Esophagus squamous epithelium (tissue), 5 donors: ENCODE results near the gene SPDYE16. TPM values are rescaled to one million over a fixed set of nuclear protein-coding genes. Genes with fewer than 3 reads are reported as not detected.
"Not testable (repeated sequence)": the region's sequence is repeated elsewhere in the genome, so short reads cannot be mapped to it uniquely, and the experiment has no call there.

Experiments used
- DNase-seq: peaks from one replicate; lab custom pipeline; 2025; lab: John Stamatoyannopoulos, UW
- H3K27ac ChIP-seq, 4 donors: fragments of 200-600 bp; sonication (generic); one replicate each; pipeline ENCODE4 v1.5.1; 2016 to 2019; ENCODE audit warnings: mild to moderate bottlenecking in 1 of 4
- H3K27me3 ChIP-seq, 4 donors: fragments of 200-600 bp; sonication (generic); 1 replicate in 3 of 4; 2 replicates in 1 of 4; pipeline versions ENCODE4 v1.5.1 to v1.6.0; 2017 to 2021; ENCODE audit warnings: antibody characterized with exemption in 1 of 4
- H3K36me3 ChIP-seq, 3 donors: fragments of 200-600 bp; sonication (generic); one replicate each; pipeline ENCODE4 v1.5.1; 2016 to 2019
- H3K4me1 ChIP-seq, 3 donors: fragments of 200-600 bp; sonication (generic); one replicate each; pipeline ENCODE4 v1.5.1; 2017 to 2019
- H3K4me3 ChIP-seq, 4 donors: fragments of 200-600 bp; sonication (generic); 1 replicate in 3 of 4; 2 replicates in 1 of 4; pipeline ENCODE4 v1.5.1; 2016 to 2019; ENCODE audit warnings: mild to moderate bottlenecking in 2 of 4, moderate library complexity in 1 of 4
- H3K9me3 ChIP-seq, 3 donors: fragments of 200-600 bp; sonication (generic); one replicate each; pipeline ENCODE4 v1.5.1; 2016 to 2019
- POLR2A ChIP-seq, 4 donors: fragments of 450-650 bp; IDR thresholded peaks; one replicate each; pipeline ENCODE4 v1.6.1; 2017; ENCODE audit warnings: antibody characterized with exemption in 4 of 4, mild to moderate bottlenecking in 4 of 4, moderate library complexity in 3 of 4
- WGBS, 2 donors: methylation state at CpG; one replicate each; pipeline ENCODE4 v1.1.5; 2018; 5-methylcytosine and 5-hydroxymethylcytosine counted together
- intact Hi-C: fragments of 100-400 bp; cut with DNase I; formaldehyde crosslinking; loops from one replicate; pipeline ENCODE4 v1.15.0; 2022
- total RNA-seq, 4 donors: library from RNA; depleted of rRNA; stranded (reverse); fragments of >200 nt; gene quantifications; one replicate each; pipeline ENCODE4 v1.1.0, GENCODE V29; 2016
- TF ChIP-seq, protein P1 (sequence below), 6 experiments: fragments of 450-650 bp in 4 of 6; fragments of 200-600 bp in 2 of 6; sonication (generic) in 2 of 6; IDR thresholded peaks; one replicate each; pipeline ENCODE4 v1.5.1; 2016 to 2019; ENCODE audit warnings: antibody characterized with exemption in 6 of 6, mild to moderate bottlenecking in 4 of 6, moderate library complexity in 4 of 6
- donor health status: DM: yes; HTN: yes; CAD: no.

The SPDYE16 gene
- total RNA-seq, 4 donors from 2014 or later, result not detected

DNA sequence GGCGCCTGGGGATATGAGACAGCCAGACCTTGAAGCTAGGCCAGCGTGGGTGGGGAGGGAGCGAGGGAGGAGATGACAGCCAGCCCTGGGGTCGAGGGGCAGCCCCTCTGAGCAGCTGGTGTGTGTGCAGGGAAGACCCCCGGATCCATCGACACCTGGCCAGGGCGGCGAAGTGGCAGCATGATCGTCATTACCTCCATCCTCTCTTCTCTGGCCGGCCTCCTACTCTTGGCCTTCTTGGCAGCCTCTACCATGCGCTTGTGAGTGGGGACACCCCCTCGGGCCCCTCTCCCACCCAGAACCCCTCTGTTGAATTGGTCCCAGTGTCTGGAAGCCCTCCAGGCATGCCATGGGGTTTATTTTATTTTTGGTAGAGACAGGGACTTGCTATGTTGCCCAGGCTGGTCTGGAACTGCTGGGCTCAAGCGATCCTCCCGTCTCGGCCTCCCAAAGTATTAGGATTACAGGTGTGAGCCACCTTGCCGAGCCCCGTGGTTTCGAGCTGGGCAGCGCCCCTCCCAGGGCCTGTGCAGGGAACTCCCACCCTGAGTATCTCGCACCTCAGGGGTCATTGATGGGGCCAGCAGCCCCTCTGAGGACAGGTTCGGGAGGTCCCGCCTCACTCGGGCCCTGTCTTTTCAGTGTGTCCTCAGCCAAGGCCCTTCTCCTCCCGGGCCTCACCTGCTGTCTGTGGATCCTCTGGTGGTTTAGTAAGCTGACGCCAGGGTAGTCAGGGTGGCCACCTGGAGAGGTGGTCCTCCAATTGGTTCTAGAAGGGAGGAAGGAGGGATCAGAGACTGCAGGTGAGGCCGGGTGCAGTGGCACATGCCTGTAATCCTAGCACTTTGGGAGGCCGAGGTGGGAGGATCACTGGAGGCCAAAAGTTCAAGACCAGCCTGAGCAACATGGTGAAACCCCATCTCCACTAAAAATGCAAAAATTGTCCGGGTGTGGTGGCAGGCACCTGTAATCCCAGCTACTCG, 29.0 kb downstream of the SPDYE16 start:
- 84 to 88% methylated on average over 12 to 14 of the region's 29 CpGs for WGBS, 2 donors
- H3K4me3 ChIP-seq, result no peak overlapping the region
- TF ChIP-seq POLR2A (IDR thresholded peaks at IDR 0.05), result no peak
- TF ChIP-seq, protein P1, sequence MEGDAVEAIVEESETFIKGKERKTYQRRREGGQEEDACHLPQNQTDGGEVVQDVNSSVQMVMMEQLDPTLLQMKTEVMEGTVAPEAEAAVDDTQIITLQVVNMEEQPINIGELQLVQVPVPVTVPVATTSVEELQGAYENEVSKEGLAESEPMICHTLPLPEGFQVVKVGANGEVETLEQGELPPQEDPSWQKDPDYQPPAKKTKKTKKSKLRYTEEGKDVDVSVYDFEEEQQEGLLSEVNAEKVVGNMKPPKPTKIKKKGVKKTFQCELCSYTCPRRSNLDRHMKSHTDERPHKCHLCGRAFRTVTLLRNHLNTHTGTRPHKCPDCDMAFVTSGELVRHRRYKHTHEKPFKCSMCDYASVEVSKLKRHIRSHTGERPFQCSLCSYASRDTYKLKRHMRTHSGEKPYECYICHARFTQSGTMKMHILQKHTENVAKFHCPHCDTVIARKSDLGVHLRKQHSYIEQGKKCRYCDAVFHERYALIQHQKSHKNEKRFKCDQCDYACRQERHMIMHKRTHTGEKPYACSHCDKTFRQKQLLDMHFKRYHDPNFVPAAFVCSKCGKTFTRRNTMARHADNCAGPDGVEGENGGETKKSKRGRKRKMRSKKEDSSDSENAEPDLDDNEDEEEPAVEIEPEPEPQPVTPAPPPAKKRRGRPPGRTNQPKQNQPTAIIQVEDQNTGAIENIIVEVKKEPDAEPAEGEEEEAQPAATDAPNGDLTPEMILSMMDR (IDR thresholded peaks at IDR 0.05), result no peak
- H3K4me1 ChIP-seq, result peaks cover 13 to 44% (median 20%) of the 10 kb centered on the region in 3 donors
- no peaks in the 10 kb centered on the region for H3K9me3 ChIP-seq
- peaks cover 0 to 5% (median 0%) of the 10 kb centered on the region in 4 donors for H3K27me3 ChIP-seq
- H3K36me3 ChIP-seq, result no peaks in the 10 kb centered on the region
- no peak for DNase-seq
- no peak overlapping the region for H3K27ac ChIP-seq
- intact Hi-C loops, result no loop called here

DNA sequence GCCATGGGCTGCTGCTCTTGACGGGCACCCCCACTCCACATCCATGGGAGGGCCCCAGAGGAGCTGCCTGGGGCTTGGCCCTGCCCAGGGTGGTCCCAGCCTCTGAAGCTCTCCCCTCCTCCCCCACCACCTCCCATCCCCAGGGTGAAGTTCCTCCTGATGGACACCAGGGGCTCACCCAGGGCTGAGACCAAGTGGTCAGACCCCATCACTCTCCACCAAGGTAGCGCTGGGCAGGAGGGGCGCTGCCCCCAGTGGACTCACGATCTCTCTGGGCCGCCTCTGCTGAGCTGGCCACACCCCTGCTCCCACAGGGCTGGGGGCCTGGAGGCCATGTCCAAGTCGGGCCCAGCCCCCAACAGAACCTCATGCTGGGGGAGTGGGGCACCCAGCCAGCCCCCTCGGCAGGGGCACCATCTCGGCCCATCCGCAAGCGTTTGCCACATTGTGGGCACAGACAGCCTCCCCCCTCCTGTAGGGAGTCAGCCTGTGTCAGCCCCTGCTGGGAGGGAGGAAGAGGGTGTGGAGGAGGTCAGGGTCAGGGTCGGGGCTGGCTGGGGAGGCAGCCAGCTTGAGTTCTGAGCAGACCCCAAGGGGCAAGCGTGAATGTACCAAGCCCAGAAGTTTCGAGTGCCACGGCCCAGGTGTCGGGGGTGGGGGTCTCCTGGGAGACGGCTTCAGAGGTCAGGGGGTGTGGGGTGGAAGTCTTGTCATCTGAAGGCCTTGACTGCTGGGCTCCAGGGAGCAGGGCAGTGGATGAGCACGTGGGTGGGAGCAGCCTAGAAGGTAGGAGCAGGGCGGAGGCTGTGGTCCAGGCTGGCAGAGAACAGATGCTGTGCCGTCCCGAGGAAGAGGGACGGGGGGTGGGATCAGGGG, 29.9 kb downstream of the SPDYE16 start:
- intact Hi-C loops, result no loop called here
- DNase-seq, result no peak
- peak overlapping the region in 2 of 4 donors; percentile 5 to 47 for H3K27ac ChIP-seq
- no peak for TF ChIP-seq POLR2A (IDR thresholded peaks at IDR 0.05)
- TF ChIP-seq, protein P1 (IDR thresholded peaks at IDR 0.05), result peak in 3 of 6 experiments; percentile 7 to 36 (median 10)
- peaks cover 13 to 44% (median 20%) of the 10 kb centered on the region in 3 donors for H3K4me1 ChIP-seq
- H3K9me3 ChIP-seq, result no peaks in the 10 kb centered on the region
- no peak overlapping the region for H3K4me3 ChIP-seq
- H3K36me3 ChIP-seq, result peaks cover 0 to under 1% (median 0%) of the 10 kb centered on the region in 3 donors
- WGBS, 2 donors, result 51 to 65% methylated on average over 5 to 7 of the region's 21 CpGs
- H3K27me3 ChIP-seq, result peaks cover 0 to 5% (median 0%) of the 10 kb centered on the region in 4 donors

GRCh38 chr7:76511911-76512885, 30.9 kb downstream of the SPDYE16 start:
- WGBS, 2 donors, result no CpG with 5 or more reads among the region's 31 CpGs
- DNase-seq, H3K9me3 ChIP-seq, H3K4me3 ChIP-seq, H3K27me3 ChIP-seq, intact Hi-C loops: not testable (repeated sequence)
- Histone ChIP-seq H3K4me1 (peaks cover 13 to 44% (median 20%) of the 10 kb centered on the region in 3 donors), H3K27ac (peak overlapping the region in 2 of 4 donors; percentile 29 to 47), H3K36me3 (peaks cover 0 to 10% (median 0%) of the 10 kb centered on the region in 3 donors)

DNA sequence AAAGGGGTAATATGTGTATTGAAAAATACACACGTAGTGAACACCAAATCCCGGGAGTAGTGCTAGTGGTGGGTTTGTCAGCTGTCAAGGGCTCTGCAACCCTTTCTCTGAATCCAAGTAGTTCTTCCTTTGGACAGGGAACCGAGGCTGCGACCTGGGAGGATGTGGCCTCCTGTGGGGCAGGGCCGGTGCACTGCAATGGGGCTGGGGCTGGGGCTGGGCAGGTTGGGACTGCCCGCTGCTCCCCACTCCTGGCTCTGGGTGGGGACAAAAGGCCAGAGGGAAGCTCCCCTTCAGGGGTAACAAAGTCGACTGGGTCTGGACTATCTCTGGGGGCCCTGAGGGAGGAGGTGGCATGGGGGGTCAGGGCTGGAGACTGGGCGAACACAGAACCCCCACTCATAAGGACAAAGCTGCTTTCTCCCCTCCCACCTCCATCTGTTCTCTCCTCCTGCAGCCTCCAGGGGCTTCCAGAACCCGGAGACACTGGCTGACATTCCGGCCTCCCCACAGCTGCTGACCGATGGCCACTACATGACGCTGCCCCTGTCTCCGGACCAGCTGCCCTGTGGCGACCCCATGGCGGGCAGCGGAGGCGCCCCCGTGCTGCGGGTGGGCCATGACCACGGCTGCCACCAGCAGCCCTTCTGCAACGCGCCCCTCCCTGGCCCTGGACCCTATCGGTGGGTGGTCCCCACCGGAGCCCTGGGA, 31.7 kb downstream of the SPDYE16 start:
- Histone ChIP-seq H3K36me3 (peaks cover 0 to 19% (median 0%) of the 10 kb centered on the region in 3 donors), H3K4me1 (peaks cover 13 to 43% (median 20%) of the 10 kb centered on the region in 3 donors)
- intact Hi-C loops, H3K27ac ChIP-seq, H3K4me3 ChIP-seq, H3K27me3 ChIP-seq, DNase-seq, H3K9me3 ChIP-seq: not testable (repeated sequence)
- WGBS, 2 donors, result 63 to 65% methylated on average over 3 to 6 of the region's 24 CpGs
